ENCODE measurements around the gene NPDC1.

Gene NPDC1

DNA sequence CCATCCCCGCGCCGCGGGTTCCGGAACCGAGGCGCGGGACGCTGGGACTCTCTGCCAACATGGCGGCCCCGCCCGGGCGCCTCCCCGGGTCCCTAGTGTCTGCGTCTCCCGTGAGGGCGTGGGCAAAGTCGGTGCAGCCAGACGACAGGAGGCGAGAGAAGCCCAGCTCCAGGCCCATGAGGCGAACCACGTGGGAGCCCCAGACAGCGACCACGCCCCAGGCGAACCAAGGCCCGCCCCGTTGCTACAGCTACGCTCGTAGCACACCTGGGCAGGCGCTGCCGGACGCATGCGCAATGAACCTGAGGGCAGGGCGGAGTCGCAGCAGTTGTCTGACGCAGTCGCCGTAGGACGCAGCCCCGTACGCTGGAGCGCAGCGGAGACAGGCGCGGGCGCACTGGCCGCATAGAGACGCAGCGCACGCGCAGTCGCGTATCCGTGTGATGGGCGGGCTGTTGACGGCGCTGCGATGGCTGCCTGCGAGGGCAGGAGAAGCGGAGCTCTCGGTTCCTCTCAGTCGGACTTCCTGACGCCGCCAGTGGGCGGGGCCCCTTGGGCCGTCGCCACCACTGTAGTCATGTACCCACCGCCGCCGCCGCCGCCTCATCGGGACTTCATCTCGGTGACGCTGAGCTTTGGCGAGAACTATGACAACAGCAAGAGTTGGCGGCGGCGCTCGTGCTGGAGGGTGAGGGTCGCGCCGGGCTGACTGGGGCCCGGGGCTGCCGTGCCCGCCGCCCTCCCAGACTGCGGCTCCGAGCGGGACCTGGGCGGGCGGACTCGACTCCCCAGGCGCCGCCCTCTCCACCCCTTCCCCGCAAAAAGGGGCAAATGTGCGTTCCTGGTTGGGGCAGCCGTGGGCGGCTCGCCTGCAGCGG is 40.8 kb upstream of the NPDC1 start, which contains the start of gene MAN1B1:
MAN1B1 (plus strand) TSS at position 455 of the 878 bp plus-strand sequence; CDS start at position 470, 15 bp downstream.
- no peaks in the 10 kb centered on the region for H3K9me3 ChIP-seq (ENCODE audit: control insufficient read depth, low read length)
- no peaks in the 10 kb centered on the region for H3K27me3 ChIP-seq (ENCODE audit: control insufficient read depth, insufficient read depth, low read length)
- no peaks in the 10 kb centered on the region for H3K4me1 ChIP-seq
- H2AFZ ChIP-seq: peak within 1 kb of the TSS; percentile 94
- H3K9ac ChIP-seq: peak within 1 kb of the TSS; percentile 55
- H3K4me2 ChIP-seq (ENCODE audit: low read length): peak within 1 kb of the TSS; percentile 95
- TF ChIP-seq, protein P1, sequence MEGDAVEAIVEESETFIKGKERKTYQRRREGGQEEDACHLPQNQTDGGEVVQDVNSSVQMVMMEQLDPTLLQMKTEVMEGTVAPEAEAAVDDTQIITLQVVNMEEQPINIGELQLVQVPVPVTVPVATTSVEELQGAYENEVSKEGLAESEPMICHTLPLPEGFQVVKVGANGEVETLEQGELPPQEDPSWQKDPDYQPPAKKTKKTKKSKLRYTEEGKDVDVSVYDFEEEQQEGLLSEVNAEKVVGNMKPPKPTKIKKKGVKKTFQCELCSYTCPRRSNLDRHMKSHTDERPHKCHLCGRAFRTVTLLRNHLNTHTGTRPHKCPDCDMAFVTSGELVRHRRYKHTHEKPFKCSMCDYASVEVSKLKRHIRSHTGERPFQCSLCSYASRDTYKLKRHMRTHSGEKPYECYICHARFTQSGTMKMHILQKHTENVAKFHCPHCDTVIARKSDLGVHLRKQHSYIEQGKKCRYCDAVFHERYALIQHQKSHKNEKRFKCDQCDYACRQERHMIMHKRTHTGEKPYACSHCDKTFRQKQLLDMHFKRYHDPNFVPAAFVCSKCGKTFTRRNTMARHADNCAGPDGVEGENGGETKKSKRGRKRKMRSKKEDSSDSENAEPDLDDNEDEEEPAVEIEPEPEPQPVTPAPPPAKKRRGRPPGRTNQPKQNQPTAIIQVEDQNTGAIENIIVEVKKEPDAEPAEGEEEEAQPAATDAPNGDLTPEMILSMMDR (IDR thresholded peaks at IDR 0.05): no peak
- no peaks in the 10 kb centered on the region for H3K36me3 ChIP-seq (ENCODE audit: control insufficient read depth, insufficient read depth, low read length)
- peak within 1 kb of the TSS; percentile 76 for H3K4me3 ChIP-seq (ENCODE audit: low read depth, low read length)
- peak within 1 kb of the TSS; percentile 89 for H3K27ac ChIP-seq
- H3K79me2 ChIP-seq: no peaks in the 10 kb centered on the region

DNA sequence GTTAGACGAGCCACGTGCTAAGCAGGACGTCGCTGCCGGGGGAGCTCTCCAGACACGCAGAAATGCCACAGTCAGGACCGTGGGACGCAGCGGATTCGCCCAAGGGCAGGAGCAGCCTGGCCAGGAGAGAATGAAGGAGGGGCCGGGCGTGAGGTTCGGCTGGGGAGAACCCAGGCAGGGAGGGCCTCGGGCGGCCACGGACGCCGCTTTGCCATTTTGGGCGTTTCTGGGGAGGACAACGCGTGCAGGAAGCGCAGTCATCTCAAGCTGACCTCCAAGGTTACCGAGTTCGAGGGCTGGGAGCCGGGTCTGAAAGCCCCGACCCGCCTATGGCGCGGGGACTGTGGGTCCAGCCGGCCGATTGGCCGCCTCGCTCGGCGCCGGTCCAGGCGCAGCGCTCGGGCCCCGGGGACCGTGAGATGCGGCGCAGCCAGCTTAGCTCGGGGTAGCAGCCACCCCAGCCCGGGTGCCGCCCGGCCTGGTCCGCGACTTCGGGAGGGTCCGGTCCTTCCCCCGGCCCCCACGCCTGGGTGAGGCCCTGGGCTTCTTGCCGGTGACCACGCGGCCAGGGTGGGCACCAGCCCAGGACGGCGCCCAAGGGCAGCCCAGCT is 40.0 kb upstream of the NPDC1 start:
- peak overlapping the region; percentile 55 for H3K9ac ChIP-seq
- peak overlapping the region; percentile 68 for H2AFZ ChIP-seq
- peak overlapping the region; percentile 95 for H3K4me2 ChIP-seq (ENCODE audit: low read length)
- no peaks in the 10 kb centered on the region for H3K9me3 ChIP-seq (ENCODE audit: control insufficient read depth, low read length)
- no peaks in the 10 kb centered on the region for H3K27me3 ChIP-seq (ENCODE audit: control insufficient read depth, insufficient read depth, low read length)
- no peaks in the 10 kb centered on the region for H3K4me1 ChIP-seq
- no peaks in the 10 kb centered on the region for H3K79me2 ChIP-seq
- H3K36me3 ChIP-seq (ENCODE audit: control insufficient read depth, insufficient read depth, low read length): no peaks in the 10 kb centered on the region
- peak overlapping the region; percentile 89 for H3K27ac ChIP-seq
- peak overlapping the region; percentile 76 for H3K4me3 ChIP-seq (ENCODE audit: low read depth, low read length)
- TF ChIP-seq, protein P1 (IDR thresholded peaks at IDR 0.05): no peak

DNA sequence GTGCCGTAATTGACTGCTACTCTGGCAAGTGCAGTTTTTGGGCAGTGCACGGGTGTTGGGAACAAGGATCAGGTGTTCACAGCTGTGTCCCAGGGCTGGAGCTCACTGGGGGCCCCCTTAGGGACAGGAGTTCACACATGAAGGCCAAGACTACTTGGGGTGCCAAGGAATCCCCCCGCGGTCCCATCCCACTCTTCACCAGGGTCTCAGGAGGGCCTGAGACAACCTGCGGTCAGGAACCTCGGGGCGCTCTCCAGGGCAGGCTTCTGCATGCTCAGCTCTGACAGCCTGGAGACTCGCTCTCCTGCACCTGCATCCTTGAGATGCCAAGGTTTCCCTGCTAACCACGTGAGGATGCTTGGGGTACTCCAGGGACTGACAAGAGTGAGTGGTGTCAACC is 38.5 kb upstream of the NPDC1 start:
- Histone ChIP-seq H3K79me2 (no peaks in the 10 kb centered on the region), H3K4me2 (ENCODE audit: low read length) (no peak overlapping the region), H3K27me3 (ENCODE audit: control insufficient read depth, insufficient read depth, low read length) (no peaks in the 10 kb centered on the region), H2AFZ (no peak overlapping the region), H3K27ac (no peak overlapping the region), H3K9ac (no peak overlapping the region), H3K9me3 (ENCODE audit: control insufficient read depth, low read length) (no peaks in the 10 kb centered on the region), H3K36me3 (ENCODE audit: control insufficient read depth, insufficient read depth, low read length) (no peaks in the 10 kb centered on the region), H3K4me3 (ENCODE audit: low read depth, low read length) (no peak overlapping the region), H3K4me1 (no peaks in the 10 kb centered on the region)
- TF ChIP-seq, protein P1 (IDR thresholded peaks at IDR 0.05): no peak

GRCh38 chr9:137083394-137084004 is 37.5 kb upstream of the NPDC1 start:
- no peaks in the 10 kb centered on the region for H3K27me3 ChIP-seq (ENCODE audit: control insufficient read depth, insufficient read depth, low read length)
- TF ChIP-seq, protein P1 (IDR thresholded peaks at IDR 0.05): no peak
- no peaks in the 10 kb centered on the region for H3K4me1 ChIP-seq
- H3K4me2 ChIP-seq (ENCODE audit: low read length): no peak overlapping the region
- no peak overlapping the region for H3K9ac ChIP-seq
- H3K4me3 ChIP-seq (ENCODE audit: low read depth, low read length): no peak overlapping the region
- H3K79me2 ChIP-seq: no peaks in the 10 kb centered on the region
- H3K9me3 ChIP-seq (ENCODE audit: control insufficient read depth, low read length): no peaks in the 10 kb centered on the region
- H2AFZ ChIP-seq: no peak overlapping the region
- H3K27ac ChIP-seq: no peak overlapping the region
- no peaks in the 10 kb centered on the region for H3K36me3 ChIP-seq (ENCODE audit: control insufficient read depth, insufficient read depth, low read length)
